ENCODE results near the gene GPR155. TPM values are rescaled to one million over a fixed set of nuclear protein-coding genes. Genes with fewer than 3 reads are reported as not detected.

GPR155 gene
- polyA plus RNA-seq, 1 donor (not counting 4 experiments of a cell fraction or from before 2014, with no cell fraction given) = 15.7 TPM

DNA sequence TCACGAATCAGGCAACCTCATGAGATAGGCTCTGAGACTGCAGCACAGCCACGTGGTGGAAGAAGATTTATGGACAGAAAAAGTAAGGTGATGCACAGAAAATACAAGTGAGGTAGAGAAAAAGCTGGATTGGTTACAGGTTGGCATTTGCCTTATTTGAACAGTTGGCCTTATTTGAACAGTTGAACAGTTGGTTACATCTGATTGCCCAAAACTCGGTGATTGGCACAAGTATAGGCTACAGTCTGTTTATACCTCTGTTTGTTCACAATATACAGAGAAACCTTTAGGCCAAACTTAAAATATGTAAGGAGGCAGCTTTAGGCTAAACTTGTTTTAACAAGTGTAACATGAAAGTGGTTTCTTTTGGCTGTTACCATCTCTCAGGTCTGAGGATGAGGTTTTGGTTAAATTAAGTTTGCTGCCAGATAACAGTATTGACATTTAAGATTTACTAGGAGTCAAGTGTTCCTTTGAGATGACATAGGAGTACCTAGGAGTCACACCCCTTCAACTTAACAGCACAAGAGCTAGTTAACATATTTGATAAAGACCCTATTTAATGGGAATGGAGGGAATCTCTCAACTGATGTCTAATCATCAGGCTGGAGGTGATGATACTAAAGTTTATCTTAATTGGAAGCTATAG, 16.5 kb upstream of the GPR155 start:
- H3K79me2 ChIP-seq (ENCODE audit: control insufficient read depth, insufficient read depth, low read length) = no peaks in the 10 kb centered on the region
- TF ChIP-seq EZH2 (IDR thresholded peaks at IDR 0.05; ENCODE audit: low read length) (no peak), CTCF (optimal IDR thresholded peaks at IDR 0.05 in 1 of 3, IDR thresholded peaks at IDR 0.05 in 1 of 3, conservative IDR thresholded peaks at IDR 0.05 in 1 of 3; ENCODE audit: extremely low read depth in 1 of 3, insufficient read depth in 2 of 3, low read length in 3 of 3) (no peak)
- H3K27me3 ChIP-seq (ENCODE audit: control insufficient read depth, extremely low read depth, insufficient read depth, low read length) = no peaks in the 10 kb centered on the region
- H3K9me3 ChIP-seq (ENCODE audit: control insufficient read depth, low read depth, low read length) = peaks cover 2% of the 10 kb centered on the region
- dilution Hi-C loops (cut with MboI; ENCODE audit: extremely low pct_ligation_motif_present, low sequenced_read_pairs) = no loop called here
- no peak overlapping the region for H2AFZ ChIP-seq (ENCODE audit: control insufficient read depth, low read length)
- H3K4me3 ChIP-seq (ENCODE audit: control insufficient read depth in 2 of 3, extremely low read depth in 1 of 3, insufficient read depth in 2 of 3, low read depth in 1 of 3, low read length in 3 of 3) = no peak overlapping the region
- H3K4me1 ChIP-seq (ENCODE audit: control insufficient read depth, extremely low read depth, insufficient read depth, low read length) = no peaks in the 10 kb centered on the region
- H3K9ac ChIP-seq (ENCODE audit: control insufficient read depth, extremely low read depth, insufficient read depth, low read length) = no peak overlapping the region
- no peak overlapping the region for H3K4me2 ChIP-seq (ENCODE audit: control insufficient read depth, extremely low read depth, insufficient read depth, low read depth, low read length)
- FAIRE-seq (no peak), DNase-seq (ENCODE audit: low read depth, low spot score) (no peak)
- no peak overlapping the region for H3K27ac ChIP-seq (ENCODE audit: control insufficient read depth, insufficient read depth, low read length)
- H3K36me3 ChIP-seq (ENCODE audit: control insufficient read depth in 2 of 2, extremely low read depth in 1 of 2, insufficient read depth in 2 of 2, low read length in 2 of 2) = no peaks in the 10 kb centered on the region
- H3K9me1 ChIP-seq (ENCODE audit: control insufficient read depth, extremely low read depth, insufficient read depth, low read length) = no peaks in the 10 kb centered on the region
- H4K20me1 ChIP-seq (ENCODE audit: control insufficient read depth, extremely low read depth, insufficient read depth, low read length) = no peaks in the 10 kb centered on the region

DNA sequence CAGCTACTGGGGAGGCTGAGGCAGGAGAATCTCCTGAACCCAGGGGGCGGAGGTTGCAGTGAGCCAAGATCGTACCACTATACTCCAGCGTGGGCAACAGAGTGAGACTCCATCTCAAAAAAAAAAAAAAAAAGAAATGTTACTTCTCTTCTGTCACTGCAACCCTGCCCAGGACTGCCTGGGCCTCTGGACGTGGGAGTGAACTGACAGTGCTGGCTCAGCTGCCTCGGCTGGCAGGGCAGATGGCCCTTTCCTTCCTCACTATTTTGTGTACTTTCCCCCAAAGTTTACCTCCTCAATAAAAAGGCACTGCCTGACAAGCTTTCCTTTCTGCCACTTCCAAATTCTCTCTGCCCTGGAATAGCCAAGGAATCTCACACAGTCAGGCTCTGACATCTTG, 12.5 kb upstream of the GPR155 start:
- Histone ChIP-seq H3K4me1 (ENCODE audit: control insufficient read depth, extremely low read depth, insufficient read depth, low read length) (no peaks in the 10 kb centered on the region), H4K20me1 (ENCODE audit: control insufficient read depth, extremely low read depth, insufficient read depth, low read length) (no peaks in the 10 kb centered on the region), H3K36me3 (ENCODE audit: control insufficient read depth in 2 of 2, extremely low read depth in 1 of 2, insufficient read depth in 2 of 2, low read length in 2 of 2) (no peaks in the 10 kb centered on the region), H3K9me3 (ENCODE audit: control insufficient read depth, low read depth, low read length) (no peaks in the 10 kb centered on the region), H3K9ac (ENCODE audit: control insufficient read depth, extremely low read depth, insufficient read depth, low read length) (no peak overlapping the region), H3K9me1 (ENCODE audit: control insufficient read depth, extremely low read depth, insufficient read depth, low read length) (no peaks in the 10 kb centered on the region), H3K79me2 (ENCODE audit: control insufficient read depth, insufficient read depth, low read length) (no peaks in the 10 kb centered on the region), H3K4me3 (ENCODE audit: control insufficient read depth in 2 of 3, extremely low read depth in 1 of 3, insufficient read depth in 2 of 3, low read depth in 1 of 3, low read length in 3 of 3) (no peak overlapping the region), H3K27ac (ENCODE audit: control insufficient read depth, insufficient read depth, low read length) (no peak overlapping the region), H2AFZ (ENCODE audit: control insufficient read depth, low read length) (no peak overlapping the region), H3K27me3 (ENCODE audit: control insufficient read depth, extremely low read depth, insufficient read depth, low read length) (no peaks in the 10 kb centered on the region), H3K4me2 (ENCODE audit: control insufficient read depth, extremely low read depth, insufficient read depth, low read depth, low read length) (no peak overlapping the region)
- dilution Hi-C loops (cut with MboI; ENCODE audit: extremely low pct_ligation_motif_present, low sequenced_read_pairs) = no loop called here
- TF ChIP-seq EZH2 (IDR thresholded peaks at IDR 0.05; ENCODE audit: low read length) = no peak
- no peak for TF ChIP-seq CTCF (optimal IDR thresholded peaks at IDR 0.05 in 1 of 3, IDR thresholded peaks at IDR 0.05 in 1 of 3, conservative IDR thresholded peaks at IDR 0.05 in 1 of 3; ENCODE audit: extremely low read depth in 1 of 3, insufficient read depth in 2 of 3, low read length in 3 of 3)
- no peak for FAIRE-seq
- DNase-seq (ENCODE audit: low read depth, low spot score) = no peak

All from keratinocyte (primary cell).